ENCODE results near the gene FAM241A. TPM values are rescaled to one million over a fixed set of nuclear protein-coding genes. Genes with fewer than 3 reads are reported as not detected.
A peak's percentile ranks its signal among the peaks of the same experiment; 100 is the strongest.
"Not testable (repeated sequence)": the region's sequence is repeated elsewhere in the genome, so short reads cannot be mapped to it uniquely, and the experiment has no call there.

The FAM241A gene
- total RNA-seq, 1 experiment from 2014 or later, result not detected

GRCh38 chr4:112196461-112196860 is 51.2 kb downstream of the FAM241A start:
- DNase-seq (ENCODE audit: low read depth), result no peak
- in situ Hi-C loops (cut with HindIII; ENCODE audit: low pct_unique_long_range_greater_than_20kb, low sequenced_read_pairs), result no loop called here

GRCh38 chr4:112199041-112199440 is 53.8 kb downstream of the FAM241A start:
- no peak for DNase-seq (ENCODE audit: low read depth)

GRCh38 chr4:112201915-112202505 is 56.8 kb downstream of the FAM241A start:
- in situ Hi-C loops (cut with HindIII; ENCODE audit: low pct_unique_long_range_greater_than_20kb, low sequenced_read_pairs), result no loop called here
- no peak for DNase-seq (ENCODE audit: low read depth)

More at GRCh38 chr4:112199041-112199440, 53.8 kb downstream of the FAM241A start:
- in situ Hi-C loops (cut with HindIII; ENCODE audit: low pct_unique_long_range_greater_than_20kb, low sequenced_read_pairs), result no loop called here

GRCh38 chr4:112203593-112203992 is 58.3 kb downstream of the FAM241A start:
- in situ Hi-C loops (cut with HindIII; ENCODE audit: low pct_unique_long_range_greater_than_20kb, low sequenced_read_pairs), result no loop called here
- DNase-seq (ENCODE audit: low read depth), result no peak

- DNase-seq (ENCODE audit: low read depth), result no peak
- in situ Hi-C loops (cut with HindIII; ENCODE audit: low pct_unique_long_range_greater_than_20kb, low sequenced_read_pairs), result no loop called here
Observed at GRCh38 chr4:112206431-112206830, 61.2 kb downstream of the FAM241A start.

- in situ Hi-C loops (cut with HindIII; ENCODE audit: low pct_unique_long_range_greater_than_20kb, low sequenced_read_pairs); DNase-seq (ENCODE audit: low read depth): not testable (repeated sequence)
Observed at GRCh38 chr4:112208137-112209095, 63.2 kb downstream of the FAM241A start.

GRCh38 chr4:112210777-112211176 is 65.5 kb downstream of the FAM241A start:
- no peak for DNase-seq (ENCODE audit: low read depth)
- in situ Hi-C loops (cut with HindIII; ENCODE audit: low pct_unique_long_range_greater_than_20kb, low sequenced_read_pairs), result no loop called here

GRCh38 chr4:112213091-112213490 is 67.8 kb downstream of the FAM241A start:
- in situ Hi-C loops (cut with HindIII; ENCODE audit: low pct_unique_long_range_greater_than_20kb, low sequenced_read_pairs), result no loop called here
- DNase-seq (ENCODE audit: low read depth), result no peak

GRCh38 chr4:112213856-112214255 is 68.6 kb downstream of the FAM241A start:
- in situ Hi-C loops (cut with HindIII; ENCODE audit: low pct_unique_long_range_greater_than_20kb, low sequenced_read_pairs), result no loop called here
- no peak for DNase-seq (ENCODE audit: low read depth)

GRCh38 chr4:112214390-112215264 is 69.4 kb downstream of the FAM241A start:
- in situ Hi-C loops (cut with HindIII; ENCODE audit: low pct_unique_long_range_greater_than_20kb, low sequenced_read_pairs), result no loop called here
- peak; percentile 19 for DNase-seq (ENCODE audit: low read depth)

- no peak for DNase-seq (ENCODE audit: low read depth)
- in situ Hi-C loops (cut with HindIII; ENCODE audit: low pct_unique_long_range_greater_than_20kb, low sequenced_read_pairs), result no loop called here
Observed at GRCh38 chr4:112219826-112220366, 74.6 kb downstream of the FAM241A start.

GRCh38 chr4:112222219-112222955 is 77.1 kb downstream of the FAM241A start:
- in situ Hi-C loops (cut with HindIII; ENCODE audit: low pct_unique_long_range_greater_than_20kb, low sequenced_read_pairs), result no loop called here
- no peak for DNase-seq (ENCODE audit: low read depth)

- no peak for DNase-seq (ENCODE audit: low read depth)
- in situ Hi-C loops (cut with HindIII; ENCODE audit: low pct_unique_long_range_greater_than_20kb, low sequenced_read_pairs), result no loop called here
Observed at GRCh38 chr4:112225157-112225556, 79.9 kb downstream of the FAM241A start.

- in situ Hi-C loops (cut with HindIII; ENCODE audit: low pct_unique_long_range_greater_than_20kb, low sequenced_read_pairs), result no loop called here
- DNase-seq (ENCODE audit: low read depth), result peak; percentile 99
Observed at GRCh38 chr4:112230879-112231778, 85.9 kb downstream of the FAM241A start.

- in situ Hi-C loops (cut with HindIII; ENCODE audit: low pct_unique_long_range_greater_than_20kb, low sequenced_read_pairs), result no loop called here
- peak; percentile 87 for DNase-seq (ENCODE audit: low read depth)
Observed at GRCh38 chr4:112231779-112232713, 86.8 kb downstream of the FAM241A start, which contains the start of gene AP1AR. Gene AP1AR, plus strand, starts transcription at chr4:112231787. Its CDS starts 305 bp downstream, at chr4:112232092.
